CD14-positive monocyte (primary cell): ENCODE results near the gene OLFML3. TPM values are rescaled to one million over a fixed set of nuclear protein-coding genes. Genes with fewer than 3 reads are reported as not detected.
A peak's percentile ranks its signal among the peaks of the same experiment; 100 is the strongest.

Source experiments
- DNase-seq, 3 donors: peaks; one replicate each; pipeline ENCODE4 v3.0.0-alpha.2; 2011 to 2022
- H2AFZ ChIP-seq: 2 replicates; pipeline ENCODE4 v1.6.0; 2012; ENCODE audit warnings: mild to moderate bottlenecking, low read depth, low read length, inconsistent platforms; ENCODE audit not compliant: insufficient read depth, poor library complexity, severe bottlenecking
- H3K27ac ChIP-seq, 2 donors: 1 replicate in 1 of 2; 2 replicates in 1 of 2; pipeline ENCODE4 v1.5.1; 2012 to 2013; ENCODE audit warnings: low read length in 2 of 2, control low read depth in 1 of 2, inconsistent platforms in 1 of 2, low read depth in 1 of 2, mild to moderate bottlenecking in 1 of 2
- H3K27me3 ChIP-seq, 2 donors: one replicate each; pipeline versions ENCODE4 v1.6.0 to v1.6.1; 2011 to 2013; ENCODE audit warnings: low read length in 2 of 2; ENCODE audit not compliant: control insufficient read depth in 2 of 2, insufficient read depth in 2 of 2
- H3K36me3 ChIP-seq, 2 donors: replicated peaks in 1 of 2; 1 replicate in 1 of 2; 2 replicates in 1 of 2; pipeline versions ENCODE4 v1.5.1 to v1.6.1; 2012 to 2013; ENCODE audit warnings: low read length in 2 of 2, control low read depth in 1 of 2, inconsistent platforms in 1 of 2, mild to moderate bottlenecking in 1 of 2; ENCODE audit not compliant: insufficient read depth in 2 of 2, control insufficient read depth in 1 of 2
- H3K4me1 ChIP-seq, 2 donors: 1 replicate in 1 of 2; 2 replicates in 1 of 2; pipeline versions ENCODE4 v1.5.1 to v1.6.1; 2012 to 2013; ENCODE audit warnings: low read length in 2 of 2, control low read depth in 1 of 2, inconsistent platforms in 1 of 2, mild to moderate bottlenecking in 1 of 2, moderate library complexity in 1 of 2; ENCODE audit not compliant: insufficient read depth in 2 of 2, control insufficient read depth in 1 of 2
- H3K4me2 ChIP-seq: replicated peaks from 2 replicates; pipeline ENCODE3; 2012; ENCODE audit warnings: low read length, moderate library complexity, mild to moderate bottlenecking; ENCODE audit not compliant: poor library complexity, severe bottlenecking; ENCODE audit errors: extremely low read depth
- H3K4me3 ChIP-seq, 3 experiments: fragments of 200-600 bp in 1 of 3; sonication (generic) in 1 of 3; replicated peaks in 1 of 3; 1 replicate in 2 of 3; 2 replicates in 1 of 3; pipeline ENCODE4 v1.5.1; 2011 to 2013; ENCODE audit warnings: low read length in 3 of 3, mild to moderate bottlenecking in 3 of 3, control low read depth in 2 of 3, low read depth in 2 of 3, inconsistent platforms in 1 of 3, moderate library complexity in 1 of 3
- H3K79me2 ChIP-seq: 2 replicates; pipeline ENCODE4 v1.6.0; 2012; ENCODE audit warnings: mild to moderate bottlenecking, control low read depth, inconsistent platforms, low read length, moderate library complexity; ENCODE audit not compliant: insufficient read depth
- H3K9ac ChIP-seq: 2 replicates; pipeline ENCODE4 v1.6.0; 2017; ENCODE audit warnings: low read length, mild to moderate bottlenecking; ENCODE audit not compliant: insufficient read depth, poor library complexity, severe bottlenecking
- H3K9me3 ChIP-seq, 2 donors: replicated peaks in 1 of 2; 1 replicate in 1 of 2; 2 replicates in 1 of 2; pipeline versions ENCODE4 v1.5.1 to v1.6.1; 2012 to 2013; ENCODE audit warnings: low read length in 2 of 2, control low read depth in 1 of 2; ENCODE audit not compliant: control insufficient read depth in 1 of 2, insufficient read depth in 1 of 2
- H4K20me1 ChIP-seq: 2 replicates; pipeline ENCODE4 v1.6.0; 2012; ENCODE audit warnings: mild to moderate bottlenecking, low read length, control low read depth, moderate library complexity; ENCODE audit not compliant: insufficient read depth
- H3K27ac Mint-ChIP-seq, 7 donors: one replicate each; pipeline ENCODE4 v1.8.0; 2020; ENCODE audit warnings: mild to moderate bottlenecking in 7 of 7, mixed read lengths in 7 of 7, moderate library complexity in 6 of 7, inconsistent platforms in 2 of 7
- H3K27me3 Mint-ChIP-seq, 3 donors: one replicate each; pipeline ENCODE4 v1.8.0; 2021 to 2022; ENCODE audit warnings: low read depth in 3 of 3, mild to moderate bottlenecking in 3 of 3, mixed read lengths in 3 of 3, moderate library complexity in 3 of 3, inconsistent platforms in 1 of 3
- H3K36me3 Mint-ChIP-seq, 2 donors: one replicate each; pipeline ENCODE4 v1.8.0; 2020; ENCODE audit warnings: mixed read lengths in 2 of 2, inconsistent platforms in 1 of 2, mild to moderate bottlenecking in 1 of 2
- H3K4me1 Mint-ChIP-seq: one replicate; pipeline ENCODE4 v1.8.0; 2020; ENCODE audit warnings: mild to moderate bottlenecking, mixed read lengths
- H3K4me3 Mint-ChIP-seq, 2 donors: one replicate each; pipeline ENCODE4 v1.8.0; 2020; ENCODE audit warnings: mild to moderate bottlenecking in 2 of 2, mixed read lengths in 2 of 2, moderate library complexity in 1 of 2
- H3K9me3 Mint-ChIP-seq, 7 donors: one replicate each; pipeline ENCODE4 v1.8.0; 2020 to 2022; ENCODE audit warnings: mixed read lengths in 7 of 7, mild to moderate bottlenecking in 6 of 7, moderate library complexity in 6 of 7, inconsistent platforms in 2 of 7
- CTCF ChIP-seq: fragments of 200-600 bp; IDR thresholded peaks from one replicate; pipeline ENCODE4 v1.8.0; 2022; ENCODE audit warnings: antibody characterized with exemption, mild to moderate bottlenecking
- WGBS: methylation state at CpG from one replicate; pipeline ENCODE4 v1.1.5; 2013; ENCODE audit warnings: missing lambda C conversion rate; ENCODE audit not compliant: insufficient coverage; 5-methylcytosine and 5-hydroxymethylcytosine counted together
- intact Hi-C, 2 donors: fragments of 100-400 bp; cut with micrococcal nuclease; formaldehyde crosslinking; loops; one replicate each; pipeline versions ENCODE4 v1.15.0 to v1.15.1; 2023
- polyA plus RNA-seq, 3 donors: library from polyadenylated mRNA; depleted of rRNA in 1 of 3; unstranded in 2 of 3; stranded (reverse) in 1 of 3; fragments of 300-500 nt in 2 of 3; fragments of >200 nt in 1 of 3; fragmentation: Illumina TruSeq in 2 of 3; gene quantifications; 1 replicate in 2 of 3; 2 replicates in 1 of 3; pipeline ENCODE4 v1.2.3, GENCODE V29; 2012 to 2021

OLFML3 gene
- polyA plus RNA-seq, 3 donors: 0.08 to 0.37 (median 0.28) TPM

DNA sequence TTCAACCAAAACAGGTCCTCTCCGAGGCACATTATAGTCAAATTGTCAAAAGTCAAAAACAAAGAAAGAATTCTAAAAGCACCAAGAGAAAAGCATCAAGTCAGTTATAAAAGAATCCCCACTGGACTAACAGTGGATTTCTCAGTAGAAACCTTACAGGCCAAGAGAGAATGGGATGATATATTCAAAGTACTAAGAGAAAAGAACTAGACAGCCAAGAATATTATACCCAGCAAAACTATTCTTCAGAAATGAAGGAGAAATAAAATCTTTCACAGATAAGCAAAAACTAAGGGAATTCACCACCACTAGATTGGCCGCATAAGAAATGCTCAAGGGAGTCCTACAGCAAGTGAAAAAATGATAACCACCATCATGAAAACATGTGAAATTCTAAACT is 16.1 kb downstream of the OLFML3 start:
- no peak overlapping the region for H3K4me3 Mint-ChIP-seq

DNA sequence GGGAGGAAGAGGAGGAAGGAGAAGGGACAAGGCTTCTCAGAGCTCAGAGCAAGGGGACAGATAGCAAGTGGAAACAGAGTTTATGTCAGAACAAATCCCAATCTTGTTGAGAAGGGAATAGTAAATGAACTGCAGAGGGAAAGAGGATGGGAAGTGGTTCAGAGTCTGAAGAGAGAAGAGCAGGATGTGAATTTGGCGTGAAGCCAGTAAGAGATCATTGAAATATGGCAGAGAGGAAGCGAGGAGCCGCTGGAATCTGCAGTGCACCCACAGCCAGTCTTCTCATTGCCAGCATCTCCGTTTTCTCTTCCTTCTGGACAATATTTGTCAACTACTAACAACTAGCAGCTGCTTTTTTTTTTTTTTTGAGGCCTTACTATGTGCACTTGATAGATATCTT is 19.1 kb downstream of the OLFML3 start:
- no peaks in the 10 kb centered on the region for H3K27me3 ChIP-seq
- no peak overlapping the region for H3K27ac Mint-ChIP-seq
- intact Hi-C loops: no loop called here
- no peak overlapping the region for H3K4me3 Mint-ChIP-seq
- H3K36me3 Mint-ChIP-seq: no peaks in the 10 kb centered on the region
- no peak overlapping the region for H3K4me2 ChIP-seq
- no peaks in the 10 kb centered on the region for H4K20me1 ChIP-seq
- peak in 1 of 3 donors; percentile 16 for DNase-seq
- H3K9me3 Mint-ChIP-seq: peaks cover 19 to 28% (median 23%) of the 10 kb centered on the region in 7 donors
- H3K36me3 ChIP-seq: no peaks in the 10 kb centered on the region
- no peak overlapping the region for H3K9ac ChIP-seq
- H3K4me1 ChIP-seq: no peaks in the 10 kb centered on the region
- no CpG with 5 or more reads among the region's 4 CpGs for WGBS
- H3K27me3 Mint-ChIP-seq: peaks cover 2 to 10% (median 6%) of the 10 kb centered on the region in 3 donors
- TF ChIP-seq CTCF: no peak
- peaks cover 9 to 21% of the 10 kb centered on the region in 2 donors for H3K9me3 ChIP-seq
- no peak overlapping the region for H3K4me3 ChIP-seq
- H3K27ac ChIP-seq: no peak overlapping the region
- H2AFZ ChIP-seq: no peak overlapping the region
- no peaks in the 10 kb centered on the region for H3K79me2 ChIP-seq
- peaks cover 17% of the 10 kb centered on the region for H3K4me1 Mint-ChIP-seq

More for the DNA sequence above, 16.1 kb downstream of the OLFML3 start:
- peaks cover 15% of the 10 kb centered on the region for H3K4me1 Mint-ChIP-seq
- Histone ChIP-seq H3K27ac (no peak overlapping the region), H3K9me3 (peaks cover 9 to 21% of the 10 kb centered on the region in 2 donors), H3K4me2 (no peak overlapping the region), H3K4me3 (no peak overlapping the region), H3K27me3 (no peaks in the 10 kb centered on the region), H4K20me1 (no peaks in the 10 kb centered on the region), H2AFZ (no peak overlapping the region), H3K36me3 (no peaks in the 10 kb centered on the region), H3K9ac (no peak overlapping the region), H3K79me2 (no peaks in the 10 kb centered on the region), H3K4me1 (no peaks in the 10 kb centered on the region)
- no CpG with 5 or more reads among the region's 2 CpGs for WGBS
- no peak for TF ChIP-seq CTCF
- intact Hi-C loops: no loop called here
- peaks cover 19 to 28% (median 23%) of the 10 kb centered on the region in 7 donors for H3K9me3 Mint-ChIP-seq
- no peaks in the 10 kb centered on the region for H3K36me3 Mint-ChIP-seq
- DNase-seq: no peak
- H3K27ac Mint-ChIP-seq: peak overlapping the region in 1 of 7 donors; percentile 0
- H3K27me3 Mint-ChIP-seq: peaks cover 1 to 8% (median 5%) of the 10 kb centered on the region in 3 donors
